Right kidney (tissue), 9 donors: Measurements from ENCODE around the gene TIMELESS.
"Not testable (repeated sequence)": the region's sequence is repeated elsewhere in the genome, so short reads cannot be mapped to it uniquely, and the experiment has no call there.

ENCODE experiments used
- DNase-seq: peaks from one replicate; pipeline ENCODE4 v3.0.0-alpha.2; 2016
- long read RNA-seq, 8 donors: transcript quantifications; one replicate each; lab custom pipeline, GENCODE V29; 2026

Gene TIMELESS
- long read RNA-seq, donor 1, full-length matches to known transcripts: 2 of 11 reads
- long read RNA-seq, donor 1, partial matches to known transcripts: 9 of 11 reads
- long read RNA-seq, donor 1, other reads (novel, unspliced or antisense): 0 of 11 reads
- long read RNA-seq, donor 2: 0 reads
- long read RNA-seq, donor 3: 0 reads
- long read RNA-seq, donor 4, full-length matches to known transcripts: 2 of 9 reads
- long read RNA-seq, donor 4, partial matches to known transcripts: 7 of 9 reads
- long read RNA-seq, donor 4, other reads (novel, unspliced or antisense): 0 of 9 reads
- long read RNA-seq, donor 5, full-length matches to known transcripts: 3 of 11 reads
- long read RNA-seq, donor 5, partial matches to known transcripts: 8 of 11 reads
- long read RNA-seq, donor 5, other reads (novel, unspliced or antisense): 0 of 11 reads
- long read RNA-seq, donor 6, full-length matches to known transcripts: 1 of 7 reads
- long read RNA-seq, donor 6, partial matches to known transcripts: 6 of 7 reads
- long read RNA-seq, donor 6, other reads (novel, unspliced or antisense): 0 of 7 reads
- long read RNA-seq, donor 7, full-length matches to known transcripts: 3 of 9 reads
- long read RNA-seq, donor 7, partial matches to known transcripts: 6 of 9 reads
- long read RNA-seq, donor 7, other reads (novel, unspliced or antisense): 0 of 9 reads
- long read RNA-seq, donor 8, full-length matches to known transcripts: 2 of 2 reads
- long read RNA-seq, donor 8, partial matches to known transcripts: 0 of 2 reads
- long read RNA-seq, donor 8, other reads (novel, unspliced or antisense): 0 of 2 reads

GRCh38 chr12:56448860-56449621 lies at the start of gene TIMELESS:
TSS of gene TIMELESS (minus strand) at chr12:56449426. CDS start at chr12:56434170, 15,256 bp downstream.
- DNase-seq: peak; percentile 100

- DNase-seq: not testable (repeated sequence)
Observed at GRCh38 chr12:56498126-56498902, 49.1 kb upstream of the TIMELESS start.

- DNase-seq: not testable (repeated sequence)
Observed at GRCh38 chr12:56496704-56497103, 47.5 kb upstream of the TIMELESS start.

GRCh38 chr12:56494481-56494880 lies 45.3 kb upstream of the TIMELESS start:
- not testable (repeated sequence) for DNase-seq

GRCh38 chr12:56494106-56494415 lies 44.8 kb upstream of the TIMELESS start:
- not testable (repeated sequence) for DNase-seq

GRCh38 chr12:56493409-56494105 lies 44.3 kb upstream of the TIMELESS start:
- DNase-seq: not testable (repeated sequence)

GRCh38 chr12:56490360-56490759 lies 41.1 kb upstream of the TIMELESS start:
- no peak for DNase-seq

- peak; percentile 86 for DNase-seq
Observed at GRCh38 chr12:56488041-56488955, 39.1 kb upstream of the TIMELESS start, which contains the start of gene GLS2. TSS of gene GLS2 (minus strand) at chr12:56488161. CDS start at chr12:56488118, 43 bp downstream.

GRCh38 chr12:56487448-56488040 lies 38.3 kb upstream of the TIMELESS start:
- peak; percentile 85 for DNase-seq

- no peak for DNase-seq
Observed at GRCh38 chr12:56486694-56487093, 37.5 kb upstream of the TIMELESS start.

GRCh38 chr12:56484566-56484965 lies 35.3 kb upstream of the TIMELESS start:
- DNase-seq: no peak

GRCh38 chr12:56479625-56480024 lies 30.4 kb upstream of the TIMELESS start:
- DNase-seq: no peak

GRCh38 chr12:56477521-56478225 lies 28.4 kb upstream of the TIMELESS start:
- DNase-seq: no peak

- no peak for DNase-seq
Observed at GRCh38 chr12:56476972-56477432, 27.8 kb upstream of the TIMELESS start.

- DNase-seq: no peak
Observed at GRCh38 chr12:56476143-56476542, 26.9 kb upstream of the TIMELESS start.

GRCh38 chr12:56474389-56474788 lies 25.2 kb upstream of the TIMELESS start:
- no peak for DNase-seq

GRCh38 chr12:56469007-56469930 lies 20.0 kb upstream of the TIMELESS start:
- no peak for DNase-seq
